Measurements from ENCODE around the gene SNED1. TPM values are rescaled to one million over a fixed set of nuclear protein-coding genes. Genes with fewer than 3 reads are reported as not detected.

Gene SNED1
- total and polyA plus RNA-seq, 2 experiments from 2014 or later = 1.5 to 2.8 TPM

DNA sequence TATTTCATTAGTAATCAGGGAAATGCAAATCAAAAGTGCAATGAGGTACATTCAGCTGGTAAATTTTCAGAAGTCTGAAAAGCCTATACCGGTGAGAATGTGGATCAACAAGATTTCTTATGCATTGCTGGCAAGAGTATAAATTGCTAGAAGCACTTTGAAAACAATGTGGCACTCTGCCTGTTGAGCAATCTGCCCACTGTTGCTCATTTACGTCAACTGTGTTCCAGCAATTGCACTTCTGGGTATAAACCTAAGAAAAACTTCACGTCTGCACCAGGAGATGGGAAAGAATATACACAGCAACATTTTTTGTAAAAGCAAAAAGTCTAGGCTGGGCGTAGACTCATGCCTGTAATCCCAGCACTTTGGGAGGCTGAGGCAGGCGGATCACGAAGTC lies 62.9 kb downstream of the SNED1 start:
- H2AFZ ChIP-seq = no peak overlapping the region
- H3K9me2 ChIP-seq (ENCODE audit: insufficient read depth) = no peaks in the 10 kb centered on the region
- H3K36me3 ChIP-seq (ENCODE audit: insufficient read depth) = no peaks in the 10 kb centered on the region
- H3K36me3 Mint-ChIP-seq (ENCODE audit: low read depth) = no peaks in the 10 kb centered on the region
- ATAC-seq (no peak), DNase-seq (ENCODE audit: low spot score) (no peak)
- no peaks in the 10 kb centered on the region for H3K9me3 Mint-ChIP-seq
- H3K27ac Mint-ChIP-seq = no peak overlapping the region
- H3K27ac ChIP-seq (ENCODE audit: low read depth) = no peak overlapping the region
- no peaks in the 10 kb centered on the region for H3F3A ChIP-seq (replicated peaks; ENCODE audit: low read depth)
- H4K20me1 ChIP-seq (replicated peaks; ENCODE audit: insufficient read depth) = 0 out of 2 replicates have a peak, but pooled peaks cover under 1% of the 10 kb centered on the region
- H3K4me1 Mint-ChIP-seq = no peaks in the 10 kb centered on the region; the same call in 2 of the 3 replicates
- H3K27me3 Mint-ChIP-seq (ENCODE audit: insufficient read depth, low read depth, poor library complexity) = peaks cover 4% of the 10 kb centered on the region
- no peak overlapping the region for H3K4me2 ChIP-seq
- TF ChIP-seq JUNB (IDR thresholded peaks at IDR 0.05; ENCODE audit: unreplicated experiment) (no peak), NANOG (IDR thresholded peaks at IDR 0.05; ENCODE audit: borderline replicate concordance) (no peak), EZH2 (IDR thresholded peaks at IDR 0.05; ENCODE audit: low read depth, unreplicated experiment) (no peak), POLR2AphosphoS5 (IDR thresholded peaks at IDR 0.05; ENCODE audit: low read depth) (no peak), ZNF114 (CRISPR knock-in tag; IDR thresholded peaks at IDR 0.05) (no peak)
- H3K4me3 ChIP-seq = no peak overlapping the region
- no peaks in the 10 kb centered on the region for H3K27me3 ChIP-seq (ENCODE audit: insufficient read depth)
- H3K79me2 ChIP-seq (replicated peaks; ENCODE audit: insufficient read depth) = no peaks in the 10 kb centered on the region
- H3K4me3 Mint-ChIP-seq = no peak overlapping the region
- no peaks in the 10 kb centered on the region for H3K4me1 ChIP-seq (ENCODE audit: insufficient read depth)

DNA sequence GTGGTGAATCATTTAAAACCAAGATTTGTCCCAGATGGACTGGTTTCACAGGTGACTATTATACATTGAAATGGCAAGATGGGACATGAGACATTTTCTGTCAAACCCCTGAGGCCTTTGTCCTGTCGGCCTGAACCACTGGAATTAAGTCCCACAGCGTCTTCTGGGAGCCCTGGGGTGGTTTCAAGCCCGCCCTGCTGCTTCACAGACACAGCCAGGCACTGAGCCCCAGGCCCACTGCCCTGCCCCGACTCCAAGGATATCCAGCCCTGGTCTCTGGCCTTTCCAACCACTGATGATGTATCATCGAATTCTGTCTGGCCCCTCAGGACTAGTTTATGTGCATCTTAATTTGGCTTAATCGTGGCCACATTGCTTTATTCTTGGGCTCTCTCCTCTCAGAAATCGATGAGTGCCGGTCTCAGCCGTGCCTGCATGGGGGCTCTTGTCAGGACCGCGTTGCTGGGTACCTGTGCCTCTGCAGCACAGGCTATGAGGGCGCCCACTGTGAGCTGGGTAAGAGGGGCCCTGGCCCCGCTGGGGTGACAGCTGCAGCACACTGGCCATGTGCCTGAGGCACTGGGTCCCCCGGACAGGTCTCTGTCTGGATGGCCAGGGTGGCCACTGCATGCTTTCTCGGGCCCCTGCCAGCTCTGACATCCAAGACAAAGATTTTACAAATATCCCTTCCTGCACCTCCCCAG lies 64.1 kb downstream of the SNED1 start:
- ATAC-seq = no peak
- Histone ChIP-seq H3K27ac (ENCODE audit: low read depth) (no peak overlapping the region), H3K79me2 (replicated peaks; ENCODE audit: insufficient read depth) (no peaks in the 10 kb centered on the region), H3K4me3 (no peak overlapping the region), H3K4me1 (ENCODE audit: insufficient read depth) (no peaks in the 10 kb centered on the region), H2AFZ (no peak overlapping the region), H3K4me2 (no peak overlapping the region), H3K27me3 (ENCODE audit: insufficient read depth) (no peaks in the 10 kb centered on the region), H3F3A (replicated peaks; ENCODE audit: low read depth) (no peaks in the 10 kb centered on the region), H4K20me1 (replicated peaks; ENCODE audit: insufficient read depth) (no peaks in the 10 kb centered on the region), H3K36me3 (ENCODE audit: insufficient read depth) (no peaks in the 10 kb centered on the region), H3K9me2 (ENCODE audit: insufficient read depth) (no peaks in the 10 kb centered on the region)
- H3K4me1 Mint-ChIP-seq = no peaks in the 10 kb centered on the region; the same call in 2 of the 3 replicates
- H3K27ac Mint-ChIP-seq = no peak overlapping the region
- no peak overlapping the region for H3K4me3 Mint-ChIP-seq
- H3K27me3 Mint-ChIP-seq (ENCODE audit: insufficient read depth, low read depth, poor library complexity) = peaks cover 5% of the 10 kb centered on the region
- H3K9me3 Mint-ChIP-seq = no peaks in the 10 kb centered on the region
- DNase-seq (ENCODE audit: low spot score) = no peak
- no peaks in the 10 kb centered on the region for H3K36me3 Mint-ChIP-seq (ENCODE audit: low read depth)
- TF ChIP-seq JUNB (IDR thresholded peaks at IDR 0.05; ENCODE audit: unreplicated experiment) = no peak
- no peak for TF ChIP-seq EZH2 (IDR thresholded peaks at IDR 0.05; ENCODE audit: low read depth, unreplicated experiment)
- no peak for TF ChIP-seq NANOG (IDR thresholded peaks at IDR 0.05; ENCODE audit: borderline replicate concordance)

DNA sequence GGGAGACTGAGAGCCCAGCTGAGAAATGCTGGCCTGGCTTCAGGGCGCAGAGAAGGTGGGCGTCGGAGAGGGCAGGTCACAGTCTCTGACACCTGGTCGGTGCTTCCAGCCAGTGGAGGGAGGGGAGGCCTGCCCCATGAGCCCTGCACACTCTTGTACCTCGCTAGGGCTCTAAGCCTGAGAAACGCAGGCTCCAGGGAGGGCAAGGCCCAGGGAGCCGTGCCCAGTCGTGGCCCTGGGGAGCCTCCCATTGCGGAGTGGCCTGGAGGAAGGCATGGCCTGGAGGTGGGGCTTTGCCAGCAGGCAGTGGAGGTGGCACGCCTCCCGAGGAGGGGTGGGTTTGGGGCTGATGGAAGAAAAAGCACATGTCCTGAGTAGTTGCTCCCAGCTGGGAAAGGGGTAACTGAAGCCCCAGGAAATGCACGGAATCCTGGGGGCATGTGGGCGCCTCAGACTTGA lies 64.7 kb downstream of the SNED1 start:
- H3F3A ChIP-seq (replicated peaks; ENCODE audit: low read depth) = no peaks in the 10 kb centered on the region
- ATAC-seq = peak; percentile 4
- no peaks in the 10 kb centered on the region for H3K9me3 Mint-ChIP-seq
- no peaks in the 10 kb centered on the region; the same call in 2 of the 3 replicates for H3K4me1 Mint-ChIP-seq
- H3K36me3 ChIP-seq (ENCODE audit: insufficient read depth) = no peaks in the 10 kb centered on the region
- no peaks in the 10 kb centered on the region for H3K79me2 ChIP-seq (replicated peaks; ENCODE audit: insufficient read depth)
- no peak overlapping the region for H3K4me2 ChIP-seq
- no peak overlapping the region for H3K27ac Mint-ChIP-seq
- no peak overlapping the region for H3K4me3 ChIP-seq
- H2AFZ ChIP-seq = 0 out of 2 replicates have a peak overlapping the region, but pooled peaks have one; percentile 14
- H3K27ac ChIP-seq (ENCODE audit: low read depth) = no peak overlapping the region
- no peaks in the 10 kb centered on the region for H3K27me3 ChIP-seq (ENCODE audit: insufficient read depth)
- no peaks in the 10 kb centered on the region for H3K36me3 Mint-ChIP-seq (ENCODE audit: low read depth)
- TF ChIP-seq JUNB (IDR thresholded peaks at IDR 0.05; ENCODE audit: unreplicated experiment) (no peak), STAT1 (IDR thresholded peaks at IDR 0.05; ENCODE audit: unreplicated experiment) (no peak)
- TF ChIP-seq, protein P1, sequence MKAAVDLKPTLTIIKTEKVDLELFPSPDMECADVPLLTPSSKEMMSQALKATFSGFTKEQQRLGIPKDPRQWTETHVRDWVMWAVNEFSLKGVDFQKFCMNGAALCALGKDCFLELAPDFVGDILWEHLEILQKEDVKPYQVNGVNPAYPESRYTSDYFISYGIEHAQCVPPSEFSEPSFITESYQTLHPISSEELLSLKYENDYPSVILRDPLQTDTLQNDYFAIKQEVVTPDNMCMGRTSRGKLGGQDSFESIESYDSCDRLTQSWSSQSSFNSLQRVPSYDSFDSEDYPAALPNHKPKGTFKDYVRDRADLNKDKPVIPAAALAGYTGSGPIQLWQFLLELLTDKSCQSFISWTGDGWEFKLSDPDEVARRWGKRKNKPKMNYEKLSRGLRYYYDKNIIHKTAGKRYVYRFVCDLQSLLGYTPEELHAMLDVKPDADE (IDR thresholded peaks at IDR 0.05) = no peak
- no peaks in the 10 kb centered on the region for H4K20me1 ChIP-seq (replicated peaks; ENCODE audit: insufficient read depth)
- H3K4me1 ChIP-seq (ENCODE audit: insufficient read depth) = no peaks in the 10 kb centered on the region
- no peak overlapping the region for H3K4me3 Mint-ChIP-seq
- H3K9me2 ChIP-seq (ENCODE audit: insufficient read depth) = no peaks in the 10 kb centered on the region
- DNase-seq (ENCODE audit: low spot score) = no peak
- H3K27me3 Mint-ChIP-seq (ENCODE audit: insufficient read depth, low read depth, poor library complexity) = peaks cover 5% of the 10 kb centered on the region

Data from GM23338 (cell line).